Upper lobe of left lung (tissue), 6 donors: ENCODE data around the gene NUDT6. TPM values are rescaled to one million over a fixed set of nuclear protein-coding genes. Genes with fewer than 3 reads are reported as not detected.

Experiments
- ATAC-seq, 2 donors: fragments of 200-7000 bp; cut with Tn5 transposase; one replicate each; pipeline ENCODE4 v1.9.1; 2022; ENCODE audit warnings: mild to moderate bottlenecking in 2 of 2, moderate library complexity in 2 of 2; ENCODE audit not compliant: low FRiP score in 2 of 2
- DNase-seq, 2 donors: peaks; one replicate each; pipeline ENCODE4 v3.0.0-alpha.2; 2019 to 2020
- H3K27ac ChIP-seq, 4 donors: fragments of 200-600 bp; sonication (generic); one replicate each; pipeline ENCODE4 v1.5.1; 2016 to 2019
- H3K27me3 ChIP-seq, 4 donors: fragments of 200-600 bp; sonication (generic); one replicate each; pipeline ENCODE4 v1.5.1; 2017 to 2019
- H3K36me3 ChIP-seq, 4 donors: fragments of 200-600 bp; sonication (generic); one replicate each; pipeline ENCODE4 v1.5.1; 2016 to 2019
- H3K4me1 ChIP-seq, 4 donors: fragments of 200-600 bp; sonication (generic); one replicate each; pipeline ENCODE4 v1.5.1; 2018 to 2019
- H3K4me3 ChIP-seq, 4 donors: fragments of 200-600 bp; sonication (generic); one replicate each; pipeline ENCODE4 v1.5.1; 2017 to 2019; ENCODE audit warnings: mild to moderate bottlenecking in 2 of 4, moderate library complexity in 1 of 4
- H3K9me3 ChIP-seq, 4 donors: fragments of 200-600 bp; sonication (generic); one replicate each; pipeline ENCODE4 v1.5.1; 2018 to 2019
- EP300 ChIP-seq, 4 donors: sonication (generic); formaldehyde crosslinking; IDR thresholded peaks; one replicate each; pipeline ENCODE4 v1.5.1; 2017; ENCODE audit warnings: antibody characterized with exemption in 4 of 4, control low read depth in 2 of 4
- POLR2A ChIP-seq, 4 donors: fragments of 450-650 bp; IDR thresholded peaks; one replicate each; pipeline ENCODE4 v1.5.1; 2016 to 2017; ENCODE audit warnings: antibody characterized with exemption in 4 of 4, mild to moderate bottlenecking in 2 of 4
- POLR2AphosphoS5 ChIP-seq, 2 donors: sonication (generic); formaldehyde crosslinking; IDR thresholded peaks; one replicate each; pipeline ENCODE4 v1.5.1; 2017; ENCODE audit warnings: antibody characterized with exemption in 2 of 2
- WGBS, 2 donors: methylation state at CpG; one replicate each; pipeline ENCODE4 v1.1.5; 2017 to 2018; 5-methylcytosine and 5-hydroxymethylcytosine counted together
- total RNA-seq, 6 donors: library from RNA; depleted of rRNA in 4 of 6; stranded (reverse); fragments of >200 nt in 4 of 6; gene quantifications; one replicate each; pipeline versions ENCODE4 v1.1.0 to v1.2.1, GENCODE V29; 2016 to 2021
- TF ChIP-seq, protein P1 (sequence below), 6 experiments: fragments of 450-650 bp in 4 of 6; fragments of 200-600 bp in 2 of 6; sonication (generic) in 2 of 6; IDR thresholded peaks; one replicate each; pipeline ENCODE4 v1.5.1; 2016 to 2019; ENCODE audit warnings: antibody characterized with exemption in 6 of 6
- donor health status: DM: no; HTN: no; CAD: no; lungs with moderate emphysema.
- donor health status: DM: no; HTN: yes; CAD: no; lungs with severe emphysema.

The NUDT6 gene
- total RNA-seq, 6 donors from 2014 or later, result 3.1 to 10.3 (median 6.3) TPM

DNA sequence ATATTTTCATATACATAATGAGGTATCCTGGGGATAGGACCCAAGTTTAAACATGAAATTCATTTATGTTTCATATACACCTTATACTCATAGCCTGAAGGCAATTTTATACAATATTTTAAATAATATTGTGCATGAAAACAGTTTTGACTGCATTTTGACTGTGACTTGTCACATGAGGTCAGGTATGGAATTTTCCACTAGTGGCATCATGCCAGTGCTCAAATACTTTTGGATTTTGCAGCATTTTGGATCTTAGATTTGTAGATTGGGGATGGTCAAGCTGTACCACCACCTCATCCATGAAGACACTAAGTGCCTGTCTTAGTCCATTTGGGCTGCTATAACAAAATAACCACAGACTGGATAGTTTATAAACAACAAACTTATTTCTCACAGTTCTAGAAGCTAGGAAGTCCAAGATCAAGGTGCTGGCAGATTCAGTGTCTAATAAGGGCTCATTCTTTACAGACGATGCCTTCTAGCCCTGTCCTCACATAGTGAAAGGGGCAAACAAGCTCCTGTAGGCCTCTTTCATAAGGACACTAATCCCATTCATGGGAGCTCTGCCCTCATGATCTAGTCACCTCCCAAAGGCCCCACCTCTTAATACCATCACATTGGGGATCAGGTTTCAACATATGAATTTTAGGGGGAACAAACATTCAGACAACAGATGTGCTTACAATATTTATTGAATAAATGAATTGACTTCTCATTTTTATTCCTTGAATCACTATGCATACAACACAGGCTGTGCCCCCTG lies 9.4 kb downstream of the NUDT6 start:
- H3K27ac ChIP-seq, result no peak overlapping the region
- 67 to 81% methylated on average over 1 of the region's 1 CpG for WGBS, 2 donors
- no peak overlapping the region for H3K4me3 ChIP-seq
- peaks cover 0 to 6% (median 0%) of the 10 kb centered on the region in 4 donors for H3K36me3 ChIP-seq
- no peaks in the 10 kb centered on the region for H3K4me1 ChIP-seq
- TF ChIP-seq, protein P1, sequence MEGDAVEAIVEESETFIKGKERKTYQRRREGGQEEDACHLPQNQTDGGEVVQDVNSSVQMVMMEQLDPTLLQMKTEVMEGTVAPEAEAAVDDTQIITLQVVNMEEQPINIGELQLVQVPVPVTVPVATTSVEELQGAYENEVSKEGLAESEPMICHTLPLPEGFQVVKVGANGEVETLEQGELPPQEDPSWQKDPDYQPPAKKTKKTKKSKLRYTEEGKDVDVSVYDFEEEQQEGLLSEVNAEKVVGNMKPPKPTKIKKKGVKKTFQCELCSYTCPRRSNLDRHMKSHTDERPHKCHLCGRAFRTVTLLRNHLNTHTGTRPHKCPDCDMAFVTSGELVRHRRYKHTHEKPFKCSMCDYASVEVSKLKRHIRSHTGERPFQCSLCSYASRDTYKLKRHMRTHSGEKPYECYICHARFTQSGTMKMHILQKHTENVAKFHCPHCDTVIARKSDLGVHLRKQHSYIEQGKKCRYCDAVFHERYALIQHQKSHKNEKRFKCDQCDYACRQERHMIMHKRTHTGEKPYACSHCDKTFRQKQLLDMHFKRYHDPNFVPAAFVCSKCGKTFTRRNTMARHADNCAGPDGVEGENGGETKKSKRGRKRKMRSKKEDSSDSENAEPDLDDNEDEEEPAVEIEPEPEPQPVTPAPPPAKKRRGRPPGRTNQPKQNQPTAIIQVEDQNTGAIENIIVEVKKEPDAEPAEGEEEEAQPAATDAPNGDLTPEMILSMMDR (IDR thresholded peaks at IDR 0.05), result no peak
- no peak for TF ChIP-seq POLR2A (IDR thresholded peaks at IDR 0.05)
- TF ChIP-seq EP300 (IDR thresholded peaks at IDR 0.05), result no peak
- TF ChIP-seq POLR2AphosphoS5 (IDR thresholded peaks at IDR 0.05), result no peak
- no peaks in the 10 kb centered on the region for H3K9me3 ChIP-seq
- H3K27me3 ChIP-seq, result no peaks in the 10 kb centered on the region
- ATAC-seq (no peak), DNase-seq (no peak)

DNA sequence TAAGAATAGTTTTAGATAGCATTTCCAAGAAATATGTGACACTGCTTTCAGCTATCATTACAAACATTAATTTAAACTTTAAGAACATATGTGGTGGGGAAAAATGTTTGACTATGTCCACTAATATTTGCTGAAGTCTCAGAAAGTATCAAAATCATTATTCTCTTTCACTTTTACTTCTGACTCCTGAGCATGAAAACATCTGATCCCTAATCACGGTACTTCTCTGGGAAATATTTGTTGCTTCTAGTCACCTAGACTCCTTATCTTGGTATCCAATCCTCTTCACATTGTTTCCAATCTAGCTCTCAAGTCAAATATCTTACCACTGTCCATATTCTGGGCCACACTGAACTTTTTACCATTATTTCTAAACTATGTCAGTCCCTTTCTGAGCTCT lies 10.8 kb downstream of the NUDT6 start:
- Histone ChIP-seq H3K36me3 (peaks cover 0 to 6% (median 0%) of the 10 kb centered on the region in 4 donors), H3K4me1 (no peaks in the 10 kb centered on the region), H3K27me3 (no peaks in the 10 kb centered on the region), H3K27ac (no peak overlapping the region), H3K4me3 (no peak overlapping the region), H3K9me3 (no peaks in the 10 kb centered on the region)
- 62 to 68% methylated on average over 1 of the region's 1 CpG for WGBS, 2 donors
- DNase-seq (no peak), ATAC-seq (no peak)
- TF ChIP-seq POLR2A (IDR thresholded peaks at IDR 0.05) (no peak), EP300 (IDR thresholded peaks at IDR 0.05) (no peak), POLR2AphosphoS5 (IDR thresholded peaks at IDR 0.05) (no peak)
- TF ChIP-seq, protein P1 (IDR thresholded peaks at IDR 0.05), result no peak

DNA sequence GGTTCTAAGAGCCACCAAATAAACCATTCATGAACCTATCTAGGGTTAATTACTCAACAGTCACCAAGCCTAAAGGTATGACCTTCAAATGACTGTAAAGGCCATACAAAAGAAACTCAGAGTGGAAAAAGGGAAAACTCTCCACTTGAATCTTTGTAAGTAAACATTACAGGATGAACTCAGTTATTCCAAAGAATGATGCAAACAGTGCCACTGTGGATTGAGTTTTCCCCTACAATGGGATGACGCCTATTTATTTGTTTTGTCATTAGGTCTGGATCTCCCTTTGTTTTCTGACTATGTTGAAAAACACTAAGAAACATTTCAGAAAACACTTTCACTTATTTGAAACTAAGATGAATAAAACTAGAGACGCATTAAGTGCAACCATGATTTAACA lies 12.7 kb downstream of the NUDT6 start:
- 69 to 73% methylated on average over 2 of the region's 2 CpGs for WGBS, 2 donors
- DNase-seq, result no peak
- Histone ChIP-seq H3K4me3 (peak overlapping the region in 1 of 4 donors; percentile 4), H3K27me3 (no peaks in the 10 kb centered on the region), H3K9me3 (no peaks in the 10 kb centered on the region), H3K4me1 (no peaks in the 10 kb centered on the region), H3K27ac (no peak overlapping the region), H3K36me3 (peaks cover 0 to 6% (median 0%) of the 10 kb centered on the region in 4 donors)
- ATAC-seq, result no peak
- TF ChIP-seq POLR2AphosphoS5 (IDR thresholded peaks at IDR 0.05) (no peak), EP300 (IDR thresholded peaks at IDR 0.05) (no peak), POLR2A (IDR thresholded peaks at IDR 0.05) (no peak)
- TF ChIP-seq, protein P1 (IDR thresholded peaks at IDR 0.05), result no peak

DNA sequence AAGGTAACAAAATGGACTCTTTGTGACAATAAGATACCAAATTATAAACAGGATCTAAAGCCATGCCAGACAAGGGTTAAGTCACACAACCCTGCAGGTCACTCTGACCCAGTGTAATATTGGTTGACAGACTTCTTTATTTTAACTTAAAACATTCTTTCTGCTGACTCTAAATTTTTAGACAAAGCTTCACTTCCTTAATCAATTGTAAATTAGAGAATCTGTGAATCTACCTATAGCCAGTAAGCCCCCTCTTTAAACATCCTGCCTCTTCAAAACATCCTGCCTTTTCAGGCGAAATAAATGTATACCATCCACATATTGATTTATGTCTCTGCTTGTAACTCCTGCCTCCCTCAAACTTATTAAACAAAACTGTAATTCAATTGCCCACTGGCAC lies 14.2 kb downstream of the NUDT6 start:
- ATAC-seq, result no peak
- Histone ChIP-seq H3K27ac (no peak overlapping the region), H3K36me3 (peaks cover 0 to 6% (median 0%) of the 10 kb centered on the region in 4 donors), H3K27me3 (no peaks in the 10 kb centered on the region), H3K9me3 (no peaks in the 10 kb centered on the region), H3K4me3 (no peak overlapping the region), H3K4me1 (no peaks in the 10 kb centered on the region)
- TF ChIP-seq POLR2AphosphoS5 (IDR thresholded peaks at IDR 0.05), result no peak
- TF ChIP-seq POLR2A (IDR thresholded peaks at IDR 0.05), result no peak
- TF ChIP-seq, protein P1 (IDR thresholded peaks at IDR 0.05), result no peak
- TF ChIP-seq EP300 (IDR thresholded peaks at IDR 0.05), result no peak
- WGBS, 2 donors, result 82 to 96% methylated on average over 1 of the region's 1 CpG
- no peak for DNase-seq

DNA sequence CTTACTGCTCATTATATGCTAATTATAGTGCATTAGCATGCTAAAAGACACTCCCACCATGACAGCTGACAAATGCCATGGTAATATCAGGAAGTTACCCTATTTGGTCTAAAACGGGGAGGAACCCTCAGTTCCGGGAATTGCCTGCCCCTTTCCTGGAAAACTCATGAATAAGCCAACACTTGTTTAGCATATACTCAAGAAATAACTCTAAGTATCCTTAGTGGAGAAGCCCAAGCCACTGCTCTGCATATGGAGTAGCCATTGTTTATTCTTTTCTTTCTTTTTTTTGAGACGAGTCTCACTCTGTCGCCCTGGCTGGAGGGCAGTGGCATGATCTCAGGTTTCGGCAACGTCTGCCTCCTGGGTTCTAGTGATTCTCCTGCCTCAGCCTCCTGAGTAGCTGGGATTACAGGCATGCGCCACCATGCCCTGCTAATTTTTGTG lies 15.5 kb downstream of the NUDT6 start:
- no peak for TF ChIP-seq EP300 (IDR thresholded peaks at IDR 0.05)
- no peak for DNase-seq

More for the DNA sequence above, 15.5 kb downstream of the NUDT6 start:
- Histone ChIP-seq H3K9me3 (no peaks in the 10 kb centered on the region), H3K4me3 (no peak overlapping the region), H3K27me3 (no peaks in the 10 kb centered on the region), H3K27ac (no peak overlapping the region), H3K4me1 (no peaks in the 10 kb centered on the region), H3K36me3 (peaks cover 0 to 6% (median 0%) of the 10 kb centered on the region in 4 donors)
- WGBS, 2 donors, result 94% methylated on average over 7 of the region's 7 CpGs
- ATAC-seq, result no peak
